H1 (cell line): ENCODE data around the gene CTNNA3. TPM values are rescaled to one million over a fixed set of nuclear protein-coding genes. Genes with fewer than 3 reads are reported as not detected.

ENCODE experiments used
- CTCF ChIA-PET: fragments of 300-600 bp; sonication (Branson Sonifier 250); formaldehyde crosslinking; loops from one replicate; lab custom pipeline; 2021; ENCODE audit not compliant: partially characterized antibody; lab: Charles Lee
- POLR2A ChIA-PET: fragments of 300-600 bp; sonication (Branson Sonifier 250); formaldehyde crosslinking; loops from one replicate; lab custom pipeline; 2021; ENCODE audit warnings: inconsistent platforms; ENCODE audit not compliant: partially characterized antibody; lab: Charles Lee
- DNase-seq, 2 experiments: peaks; one replicate each; pipeline versions ENCODE4 v3.0.0 to v3.0.0-alpha.2; 2010 to 2022; ENCODE audit warnings: low spot score in 2 of 2, low read depth in 1 of 2, mixed read lengths in 1 of 2
- FAIRE-seq: peaks from 2 replicates; lab custom pipeline; 2011; peaks lifted over from hg19 to GRCh38; lab: Jason Lieb, UNC
- H2AFZ ChIP-seq: 2 replicates; pipeline ENCODE4 v1.8.1; 2012; ENCODE audit warnings: low read length, inconsistent platforms
- H2AK5ac ChIP-seq: 2 replicates; pipeline ENCODE4 v1.6.1; 2013; ENCODE audit warnings: low read depth, low read length
- H2BK120ac ChIP-seq: replicated peaks from 2 replicates; pipeline ENCODE3; 2013; ENCODE audit warnings: low read depth, low read length, inconsistent platforms
- H2BK12ac ChIP-seq: 2 replicates; pipeline ENCODE4 v1.6.1; 2013; ENCODE audit warnings: low read depth, low read length
- H2BK15ac ChIP-seq: 2 replicates; pipeline ENCODE4 v1.6.1; 2013; ENCODE audit warnings: low read length
- H2BK20ac ChIP-seq: 2 replicates; pipeline ENCODE4 v1.6.1; 2013; ENCODE audit warnings: low read length
- H2BK5ac ChIP-seq: 2 replicates; pipeline ENCODE4 v1.6.1; 2013; ENCODE audit warnings: low read depth, low read length
- H3K14ac ChIP-seq: 2 replicates; pipeline ENCODE4 v1.6.1; 2013; ENCODE audit warnings: inconsistent platforms; ENCODE audit not compliant: insufficient read length
- H3K18ac ChIP-seq: 2 replicates; pipeline ENCODE4 v1.6.1; 2013; ENCODE audit warnings: low read length; ENCODE audit errors: extremely low read depth
- H3K23ac ChIP-seq: 2 replicates; pipeline ENCODE4 v1.6.1; 2013; ENCODE audit warnings: inconsistent platforms; ENCODE audit not compliant: insufficient read length
- H3K23me2 ChIP-seq: 2 replicates; pipeline ENCODE4 v1.6.1; 2013; ENCODE audit warnings: low read depth, low read length
- H3K27ac ChIP-seq: 2 replicates; pipeline ENCODE4 v1.6.1; 2011; ENCODE audit warnings: low read depth, low read length, inconsistent platforms
- H3K27me3 ChIP-seq, 4 experiments: replicated peaks in 1 of 4; 1 replicate in 1 of 4; 2 replicates in 3 of 4; pipeline versions ENCODE4 v1.6.1 to v1.8.1; 2011 to 2013; ENCODE audit warnings: low read length in 3 of 4, mild to moderate bottlenecking in 3 of 4, inconsistent platforms in 2 of 4, mixed read lengths in 2 of 4, moderate library complexity in 1 of 4; ENCODE audit not compliant: control insufficient read depth in 3 of 4, insufficient read depth in 3 of 4; ENCODE audit errors: extremely low read depth in 1 of 4
- H3K36me3 ChIP-seq, 4 experiments: 2 replicates each; pipeline versions ENCODE4 v1.6.1 to v1.8.1; 2011 to 2013; ENCODE audit warnings: mild to moderate bottlenecking in 4 of 4, low read length in 3 of 4, moderate library complexity in 2 of 4, control low read depth in 1 of 4, inconsistent platforms in 1 of 4; ENCODE audit not compliant: insufficient read depth in 4 of 4, control insufficient read depth in 2 of 4
- H3K4ac ChIP-seq: replicated peaks from 2 replicates; pipeline ENCODE3; 2013; ENCODE audit warnings: low read length, low read depth, mixed read lengths, inconsistent platforms; ENCODE audit not compliant: insufficient read length
- H3K4me1 ChIP-seq, 4 experiments: replicated peaks in 1 of 4; 1 replicate in 1 of 4; 2 replicates in 3 of 4; pipeline versions ENCODE4 v1.6.1 to v1.8.1; 2011 to 2013; ENCODE audit warnings: low read length in 3 of 4, inconsistent platforms in 2 of 4, mixed read lengths in 1 of 4; ENCODE audit not compliant: insufficient read depth in 4 of 4, control insufficient read depth in 3 of 4
- H3K4me2 ChIP-seq, 2 experiments: 2 replicates each; pipeline versions ENCODE4 v1.6.1 to v1.8.1; 2011 to 2013; ENCODE audit warnings: low read depth in 2 of 2, low read length in 2 of 2, control low read depth in 1 of 2, inconsistent platforms in 1 of 2, mild to moderate bottlenecking in 1 of 2; ENCODE audit not compliant: insufficient read depth in 1 of 2
- H3K4me3 ChIP-seq, 4 experiments: fragments of 200-600, 300-600 bp in 1 of 4; sonication (generic), shearing (Covaris generic), sonication (Bioruptor Twin) in 1 of 4; 2 replicates each; pipeline versions ENCODE4 v1.5.1 to v1.8.1; 2011 to 2016; ENCODE audit warnings: low read length in 4 of 4, low read depth in 3 of 4, control low read depth in 2 of 4, inconsistent platforms in 2 of 4, mild to moderate bottlenecking in 2 of 4, mixed read lengths in 1 of 4, moderate library complexity in 1 of 4; ENCODE audit not compliant: insufficient read depth in 2 of 4; ENCODE audit errors: extremely low read depth in 1 of 4
- H3K56ac ChIP-seq: replicated peaks from 2 replicates; pipeline ENCODE3; 2013; ENCODE audit warnings: low read depth, mild to moderate bottlenecking, mixed read lengths, low read length, inconsistent platforms; ENCODE audit not compliant: insufficient read length
- H3K79me1 ChIP-seq: 2 replicates; pipeline ENCODE4 v1.6.1; 2013; ENCODE audit warnings: low read depth, low read length, control low read depth
- H3K79me2 ChIP-seq, 2 experiments: 2 replicates each; pipeline versions ENCODE4 v1.6.1 to v1.8.1; 2012 to 2013; ENCODE audit warnings: low read length in 2 of 2, mild to moderate bottlenecking in 2 of 2, inconsistent platforms in 1 of 2; ENCODE audit not compliant: insufficient read depth in 2 of 2, control insufficient read depth in 1 of 2
- H3K9ac ChIP-seq, 4 experiments: replicated peaks in 1 of 4; 1 replicate in 1 of 4; 2 replicates in 3 of 4; pipeline versions ENCODE4 v1.6.1 to v1.8.1; 2011 to 2013; ENCODE audit warnings: low read depth in 3 of 4, low read length in 3 of 4, control low read depth in 2 of 4, mild to moderate bottlenecking in 2 of 4, moderate library complexity in 2 of 4, inconsistent platforms in 1 of 4; ENCODE audit errors: extremely low read depth in 1 of 4
- H3K9me3 ChIP-seq, 2 experiments: 2 replicates each; pipeline versions ENCODE4 v1.6.1 to v1.8.1; 2012 to 2013; ENCODE audit warnings: mild to moderate bottlenecking in 2 of 2, moderate library complexity in 2 of 2, control low read depth in 1 of 2, inconsistent platforms in 1 of 2, low read depth in 1 of 2, low read length in 1 of 2, mixed read lengths in 1 of 2; ENCODE audit not compliant: insufficient read depth in 2 of 2
- H4K20me1 ChIP-seq, 2 experiments: replicated peaks in 1 of 2; 2 replicates each; pipeline versions ENCODE3 to v1.8.1; 2011 to 2013; ENCODE audit warnings: inconsistent platforms in 2 of 2, low read length in 2 of 2, mild to moderate bottlenecking in 1 of 2; ENCODE audit not compliant: insufficient read depth in 2 of 2, control insufficient read depth in 1 of 2
- H4K5ac ChIP-seq: 2 replicates; pipeline ENCODE4 v1.6.1; 2013; ENCODE audit warnings: low read length, low read depth, mixed read lengths, inconsistent platforms; ENCODE audit not compliant: insufficient read length
- H4K8ac ChIP-seq: 2 replicates; pipeline ENCODE4 v1.8.0; 2013; ENCODE audit warnings: mild to moderate bottlenecking, moderate library complexity, low read length, inconsistent platforms; ENCODE audit not compliant: insufficient read depth; ENCODE audit errors: extremely low read depth
- H4K91ac ChIP-seq: replicated peaks from 2 replicates; pipeline ENCODE3; 2013; ENCODE audit warnings: low read length, mixed read lengths, inconsistent platforms; ENCODE audit not compliant: insufficient read length
- ASH2L ChIP-seq: fragments of 200-600, 300-600 bp; sonication (generic); IDR thresholded peaks from one replicate; pipeline ENCODE4 v1.7.1; 2017; ENCODE audit warnings: low read length
- BRCA1 ChIP-seq: IDR thresholded peaks from 2 replicates; pipeline ENCODE4 v1.6.1; 2012; ENCODE audit warnings: low read depth, low read length, improper control_type of control experiment
- POU5F1 ChIP-seq: IDR thresholded peaks from 2 replicates; pipeline ENCODE4 v1.6.1; 2011; ENCODE audit warnings: low read depth, mild to moderate bottlenecking, low read length, moderate library complexity
- SRF ChIP-seq: IDR thresholded peaks from 2 replicates; pipeline ENCODE4 v1.6.1; 2011; ENCODE audit warnings: mild to moderate bottlenecking, low read depth, low read length, moderate library complexity
- WGBS, 2 experiments: shearing (Covaris generic) in 1 of 2; methylation state at CpG; one replicate each; pipeline versions ENCODE4 v1.1.6 to v1.1.7; 2013 to 2015; ENCODE audit warnings: low lambda C conversion rate in 2 of 2, mixed read lengths in 2 of 2, inconsistent platforms in 1 of 2, low coverage in 1 of 2, missing lambda C conversion rate in 1 of 2; ENCODE audit not compliant: insufficient replicate concordance in 2 of 2, insufficient coverage in 1 of 2, insufficient read length in 1 of 2; ENCODE audit errors: extremely low coverage in 1 of 2, missing lambda C conversion rate in 1 of 2; 5-methylcytosine and 5-hydroxymethylcytosine counted together
- polyA plus RNA-seq, 7 experiments: library from polyadenylated mRNA; depleted of rRNA in 3 of 7; stranded (reverse) in 5 of 7; unstranded in 2 of 7; fragments of >200 nt in 5 of 7; fragments of 200-250 nt in 2 of 7; gene quantifications; 1 replicate in 5 of 7; 2 replicates in 1 of 7; 4 replicates in 1 of 7; pipeline versions ENCODE4 v1.2.1 to v1.2.3, GENCODE V29; 2011 to 2013; ENCODE audit warnings: missing spikeins in 2 of 7, mixed read lengths in 2 of 7
- total RNA-seq: library from RNA; stranded (reverse); fragmentation: NEBNext Ultra II Directional; extraction: Animal tissue kit (Norgen Biotek cat#: 25700); gene quantifications from 2 replicates; pipeline ENCODE4 v1.2.1, GENCODE V29; 2021

Gene CTNNA3
- total and polyA plus RNA-seq, 2 of the 8 experiments (the other 6 are each of a cell fraction or from before 2014, with no cell fraction given) = 1.3 to 1.5 TPM

DNA sequence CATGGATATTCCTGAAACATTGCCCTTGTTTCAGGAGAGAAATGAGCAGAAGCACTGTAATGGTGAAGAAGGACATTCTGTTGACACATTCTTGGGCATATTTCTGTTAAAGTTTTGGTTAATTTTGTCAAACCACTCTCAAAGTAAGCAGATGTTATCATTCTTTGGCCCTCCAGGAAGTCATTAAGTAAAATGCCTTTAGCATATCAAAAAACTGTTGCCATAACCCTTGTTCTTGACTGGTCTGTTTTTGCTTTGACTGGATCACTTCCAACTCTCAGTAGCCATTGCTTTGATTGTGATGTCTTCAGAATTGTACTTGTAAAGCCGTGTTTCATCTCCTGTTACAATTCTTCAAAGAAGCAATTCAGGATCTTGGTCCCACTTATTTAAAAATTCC, 1174.5 kb downstream of the CTNNA3 start:
- H3K14ac ChIP-seq = no peak overlapping the region
- H3K4me2 ChIP-seq = no peak overlapping the region
- no peak overlapping the region for H2BK15ac ChIP-seq
- no peaks in the 10 kb centered on the region for H3K27me3 ChIP-seq
- H3K56ac ChIP-seq = no peak overlapping the region
- H3K9ac ChIP-seq = no peak overlapping the region
- H3K36me3 ChIP-seq = no peaks in the 10 kb centered on the region
- no peak overlapping the region for H4K5ac ChIP-seq
- no peaks in the 10 kb centered on the region for H3K79me1 ChIP-seq
- no peak overlapping the region for H4K8ac ChIP-seq
- H3K4ac ChIP-seq = no peak overlapping the region
- no peaks in the 10 kb centered on the region for H4K20me1 ChIP-seq
- H2BK5ac ChIP-seq = no peak overlapping the region
- H4K91ac ChIP-seq = no peak overlapping the region
- no peaks in the 10 kb centered on the region for H3K79me2 ChIP-seq
- 86% methylated on average over 1 of the region's 1 CpG; no CpG with 5 or more reads in 1 of the 2 experiments for WGBS, 2 experiments
- no peak overlapping the region for H3K18ac ChIP-seq
- H3K4me3 ChIP-seq = no peak overlapping the region
- H2AK5ac ChIP-seq = no peak overlapping the region
- FAIRE-seq (no peak), DNase-seq (no peak)
- H3K4me1 ChIP-seq = no peaks in the 10 kb centered on the region
- no peak overlapping the region for H2BK12ac ChIP-seq
- no peak for TF ChIP-seq ASH2L
- TF ChIP-seq POU5F1 = no peak
- TF ChIP-seq SRF = no peak
- no peak for TF ChIP-seq BRCA1
- H3K27ac ChIP-seq = no peak overlapping the region
- no peaks in the 10 kb centered on the region for H3K9me3 ChIP-seq
- no peak overlapping the region for H2BK120ac ChIP-seq
- ChIA-PET POLR2A (no interaction called here), CTCF (no interaction called here)
- no peak overlapping the region for H3K23ac ChIP-seq
- H3K23me2 ChIP-seq = no peaks in the 10 kb centered on the region
- no peak overlapping the region for H2BK20ac ChIP-seq
- H2AFZ ChIP-seq = peak overlapping the region; percentile 2; the same call in 1 of the 2 replicates
